ENCODE measurements around the gene PLEKHA6. TPM values are rescaled to one million over a fixed set of nuclear protein-coding genes. Genes with fewer than 3 reads are reported as not detected.

Gene PLEKHA6
- total RNA-seq, 4 donors from 2014 or later = 8.7 to 17.8 (median 11.4) TPM

- TF ChIP-seq CTCF (IDR thresholded peaks at IDR 0.05) = no peak
- no peak for TF ChIP-seq POLR2A (IDR thresholded peaks at IDR 0.05)
- TF ChIP-seq POLR2AphosphoS5 (IDR thresholded peaks at IDR 0.05) = no peak
- TF ChIP-seq EP300 (IDR thresholded peaks at IDR 0.05) = no peak
- peaks cover 69% of the 10 kb centered on the region for H3K27me3 ChIP-seq
- H3K36me3 ChIP-seq = no peaks in the 10 kb centered on the region
- no peak overlapping the region for H3K27ac ChIP-seq
- peaks cover 0 to 22% (median 5%) of the 10 kb centered on the region in 3 donors for H3K4me1 ChIP-seq
- no peaks in the 10 kb centered on the region for H3K9me3 ChIP-seq
- ATAC-seq = no peak
- no peak overlapping the region for H3K4me3 ChIP-seq
- 60 to 72% methylated on average over 1 to 7 of the region's 7 CpGs for WGBS, 2 donors (ENCODE audit: low coverage in 1 of 2)
These were observed 148.7 kb downstream of the PLEKHA6 start for GRCh38 chr1:204211046-204211445.

- no peak overlapping the region for H3K4me3 ChIP-seq
- peaks cover 80% of the 10 kb centered on the region for H3K27me3 ChIP-seq
- WGBS, 2 donors (ENCODE audit: low coverage in 1 of 2) = 100% methylated on average over 1 of the region's 13 CpGs; no CpG with 5 or more reads in 1 of the 2 donors
- H3K27ac ChIP-seq = no peak overlapping the region
- peaks cover 0 to 9% (median 0%) of the 10 kb centered on the region in 3 donors for H3K4me1 ChIP-seq
- peak; percentile 78 for ATAC-seq
- no peaks in the 10 kb centered on the region for H3K36me3 ChIP-seq
- peak; percentile 58 to 85 (median 68) for TF ChIP-seq CTCF (IDR thresholded peaks at IDR 0.05)
- TF ChIP-seq POLR2AphosphoS5 (IDR thresholded peaks at IDR 0.05) = no peak
- H3K9me3 ChIP-seq = no peaks in the 10 kb centered on the region
These were observed 152.6 kb downstream of the PLEKHA6 start for GRCh38 chr1:204207136-204207616.

- Histone ChIP-seq H3K9me3 (no peaks in the 10 kb centered on the region), H3K27ac (no peak overlapping the region), H3K27me3 (peaks cover 79% of the 10 kb centered on the region), H3K36me3 (no peaks in the 10 kb centered on the region), H3K4me3 (no peak overlapping the region), H3K4me1 (peaks cover 0 to 9% (median 0%) of the 10 kb centered on the region in 3 donors)
- 46 to 55% methylated on average over 2 of the region's 2 CpGs for WGBS, 2 donors (ENCODE audit: low coverage in 1 of 2)
- no peak for ATAC-seq
- no peak for TF ChIP-seq CTCF (IDR thresholded peaks at IDR 0.05)
- no peak for TF ChIP-seq EP300 (IDR thresholded peaks at IDR 0.05)
- no peak for TF ChIP-seq POLR2AphosphoS5 (IDR thresholded peaks at IDR 0.05)
These were observed 153.6 kb downstream of the PLEKHA6 start for GRCh38 chr1:204206121-204206520.

GRCh38 chr1:204205486-204205885 is 154.2 kb downstream of the PLEKHA6 start:
- Histone ChIP-seq H3K4me1 (peaks cover 0 to 9% (median 0%) of the 10 kb centered on the region in 3 donors), H3K4me3 (no peak overlapping the region), H3K9me3 (no peaks in the 10 kb centered on the region), H3K27me3 (peaks cover 76% of the 10 kb centered on the region), H3K27ac (no peak overlapping the region), H3K36me3 (no peaks in the 10 kb centered on the region)
- no peak for ATAC-seq
- TF ChIP-seq POLR2A (IDR thresholded peaks at IDR 0.05) (no peak), EP300 (IDR thresholded peaks at IDR 0.05) (no peak), CTCF (IDR thresholded peaks at IDR 0.05) (no peak), POLR2AphosphoS5 (IDR thresholded peaks at IDR 0.05) (no peak)

- peaks cover 71% of the 10 kb centered on the region for H3K27me3 ChIP-seq
- no peak for ATAC-seq
- WGBS, 2 donors (ENCODE audit: low coverage in 1 of 2) = 86 to 100% methylated on average over 2 of the region's 2 CpGs
These were observed 154.8 kb downstream of the PLEKHA6 start for GRCh38 chr1:204204944-204205343.

More at GRCh38 chr1:204204944-204205343, 154.8 kb downstream of the PLEKHA6 start:
- Histone ChIP-seq H3K36me3 (no peaks in the 10 kb centered on the region), H3K4me3 (no peak overlapping the region), H3K9me3 (no peaks in the 10 kb centered on the region), H3K27ac (no peak overlapping the region), H3K4me1 (peaks cover 0 to 9% (median 0%) of the 10 kb centered on the region in 3 donors)
- TF ChIP-seq POLR2A (IDR thresholded peaks at IDR 0.05) = no peak
- TF ChIP-seq POLR2AphosphoS5 (IDR thresholded peaks at IDR 0.05) = no peak
- no peak for TF ChIP-seq EP300 (IDR thresholded peaks at IDR 0.05)
- no peak for TF ChIP-seq CTCF (IDR thresholded peaks at IDR 0.05)
